CD4-positive, alpha-beta T cell (primary cell): Measurements from ENCODE around the gene SUMF1. TPM values are rescaled to one million over a fixed set of nuclear protein-coding genes. Genes with fewer than 3 reads are reported as not detected.
"Not testable (repeated sequence)": the region's sequence is repeated elsewhere in the genome, so short reads cannot be mapped to it uniquely, and the experiment has no call there.

ENCODE experiments used
- ATAC-seq: fragments of 200-7000 bp; cut with Tn5 transposase; one replicate; pipeline ENCODE4 v1.10.0; 2022; ENCODE audit warnings: mild to moderate bottlenecking; ENCODE audit not compliant: poor library complexity
- CTCF ChIA-PET: fragments of 350-600 bp; sonication (Branson Sonifier 250); formaldehyde crosslinking; loops from one replicate; lab custom pipeline; 2021; ENCODE audit warnings: antibody characterized with exemption, inconsistent platforms; lab: Charles Lee
- POLR2A ChIA-PET: fragments of 350-600 bp; sonication (Branson Sonifier 250); formaldehyde crosslinking; loops from one replicate; lab custom pipeline; 2021; ENCODE audit warnings: antibody characterized with exemption, inconsistent platforms; lab: Charles Lee
- DNase-seq, 14 experiments: peaks; one replicate each; pipeline ENCODE4 v3.0.0-alpha.2; 2013 to 2020; ENCODE audit warnings: mixed read lengths in 2 of 14
- H3K27ac ChIP-seq, 2 donors: one replicate each; pipeline versions ENCODE4 v1.5.1 to v1.7.0; 2013; ENCODE audit warnings: low read length in 2 of 2, low read depth in 1 of 2, mild to moderate bottlenecking in 1 of 2
- H3K27me3 ChIP-seq, 2 experiments: 1 replicate in 1 of 2; 2 replicates in 1 of 2; pipeline versions ENCODE4 v1.6.1 to v1.7.0; 2013; ENCODE audit warnings: low read length in 2 of 2, control low read depth in 1 of 2, mild to moderate bottlenecking in 1 of 2, moderate library complexity in 1 of 2; ENCODE audit not compliant: insufficient read depth in 2 of 2, control insufficient read depth in 1 of 2
- H3K36me3 ChIP-seq: one replicate; pipeline ENCODE4 v1.6.1; 2013; ENCODE audit warnings: low read length, control low read depth; ENCODE audit not compliant: insufficient read depth
- H3K4me1 ChIP-seq: one replicate; pipeline ENCODE4 v1.6.1; 2013; ENCODE audit warnings: low read length, control low read depth; ENCODE audit not compliant: insufficient read depth
- H3K4me3 ChIP-seq: one replicate; pipeline ENCODE4 v1.5.1; 2013; ENCODE audit warnings: mild to moderate bottlenecking, low read length, moderate library complexity
- H3K9me3 ChIP-seq, 2 experiments: 1 replicate in 1 of 2; 2 replicates in 1 of 2; pipeline versions ENCODE4 v1.6.1 to v1.7.0; 2013; ENCODE audit warnings: low read length in 2 of 2, mild to moderate bottlenecking in 2 of 2, control low read depth in 1 of 2, moderate library complexity in 1 of 2; ENCODE audit not compliant: control insufficient read depth in 1 of 2, insufficient read depth in 1 of 2
- H3K27ac Mint-ChIP-seq: one replicate; pipeline ENCODE4 v1.8.0; 2020; ENCODE audit warnings: mixed read lengths
- H3K27me3 Mint-ChIP-seq: one replicate; pipeline ENCODE4 v1.8.0; 2021; ENCODE audit warnings: mixed read lengths
- H3K36me3 Mint-ChIP-seq: one replicate; pipeline ENCODE4 v1.8.0; 2021; ENCODE audit warnings: low read depth, mixed read lengths
- H3K4me1 Mint-ChIP-seq: one replicate; pipeline ENCODE4 v1.8.0; 2021; ENCODE audit warnings: low read depth, mixed read lengths
- H3K4me3 Mint-ChIP-seq: one replicate; pipeline ENCODE4 v1.8.0; 2020; ENCODE audit warnings: mild to moderate bottlenecking, mixed read lengths
- H3K9me3 Mint-ChIP-seq: one replicate; pipeline ENCODE4 v1.8.0; 2020; ENCODE audit warnings: mixed read lengths
- intact Hi-C, 2 experiments: fragments of 100-400 bp; cut with DNase I in 1 of 2; cut with micrococcal nuclease in 1 of 2; formaldehyde crosslinking; loops; one replicate each; pipeline versions ENCODE4 v1.15.1 to v1.9.0; 2023 to 2025; cut with DNase I, micrococcal nuclease
- total RNA-seq, 174 experiments: library from RNA in 2 of 174; stranded (reverse) in 2 of 174; gene quantifications; one replicate each; pipeline ENCODE4 v1.2.3 and lab custom pipeline; 2021 to 2026
- TF ChIP-seq, protein P1 (sequence below): fragments of 200-600 bp; IDR thresholded peaks from one replicate; pipeline ENCODE4 v1.8.0; 2022; ENCODE audit warnings: antibody characterized with exemption, mild to moderate bottlenecking

SUMF1 gene
- total RNA-seq, 2 experiments from 2014 or later = 7.0 to 8.1 TPM

- POLR2A ChIA-PET = no interaction called here
- Mint-ChIP-seq H3K9me3 (peaks cover 8% of the 10 kb centered on the region), H3K36me3 (peaks cover 16% of the 10 kb centered on the region), H3K4me1 (no peaks in the 10 kb centered on the region), H3K4me3 (no peak overlapping the region), H3K27me3 (no peaks in the 10 kb centered on the region), H3K27ac (no peak overlapping the region)
- DNase-seq (no peak), ATAC-seq (no peak)
- no peaks in the 10 kb centered on the region for H3K4me1 ChIP-seq
- H3K4me3 ChIP-seq = no peak overlapping the region
- H3K9me3 ChIP-seq = peaks cover 7 to 10% of the 10 kb centered on the region in 2 experiments
- no peak overlapping the region for H3K27ac ChIP-seq
- TF ChIP-seq, protein P1, sequence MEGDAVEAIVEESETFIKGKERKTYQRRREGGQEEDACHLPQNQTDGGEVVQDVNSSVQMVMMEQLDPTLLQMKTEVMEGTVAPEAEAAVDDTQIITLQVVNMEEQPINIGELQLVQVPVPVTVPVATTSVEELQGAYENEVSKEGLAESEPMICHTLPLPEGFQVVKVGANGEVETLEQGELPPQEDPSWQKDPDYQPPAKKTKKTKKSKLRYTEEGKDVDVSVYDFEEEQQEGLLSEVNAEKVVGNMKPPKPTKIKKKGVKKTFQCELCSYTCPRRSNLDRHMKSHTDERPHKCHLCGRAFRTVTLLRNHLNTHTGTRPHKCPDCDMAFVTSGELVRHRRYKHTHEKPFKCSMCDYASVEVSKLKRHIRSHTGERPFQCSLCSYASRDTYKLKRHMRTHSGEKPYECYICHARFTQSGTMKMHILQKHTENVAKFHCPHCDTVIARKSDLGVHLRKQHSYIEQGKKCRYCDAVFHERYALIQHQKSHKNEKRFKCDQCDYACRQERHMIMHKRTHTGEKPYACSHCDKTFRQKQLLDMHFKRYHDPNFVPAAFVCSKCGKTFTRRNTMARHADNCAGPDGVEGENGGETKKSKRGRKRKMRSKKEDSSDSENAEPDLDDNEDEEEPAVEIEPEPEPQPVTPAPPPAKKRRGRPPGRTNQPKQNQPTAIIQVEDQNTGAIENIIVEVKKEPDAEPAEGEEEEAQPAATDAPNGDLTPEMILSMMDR = no peak
- no peaks in the 10 kb centered on the region for H3K27me3 ChIP-seq
- no peaks in the 10 kb centered on the region for H3K36me3 ChIP-seq
- intact Hi-C loops = no loop called here
- CTCF ChIA-PET = interaction anchor here (1.5 kb wide), 1 partner anchor 18 kb away, joined by 3 read pairs; no protein-coding TSS in a partner anchor
Observed at GRCh38 chr3:4332991-4333390, 134.1 kb downstream of the SUMF1 start.

GRCh38 chr3:4332574-4332973, 134.5 kb downstream of the SUMF1 start:
- DNase-seq (no peak), ATAC-seq (no peak)
- H3K9me3 ChIP-seq = peaks cover 7 to 10% of the 10 kb centered on the region in 2 experiments
- no peaks in the 10 kb centered on the region for H3K4me1 ChIP-seq
- ChIA-PET POLR2A (no interaction called here), CTCF (no interaction called here)
- intact Hi-C loops = no loop called here
- Mint-ChIP-seq H3K36me3 (peaks cover 16% of the 10 kb centered on the region), H3K27me3 (no peaks in the 10 kb centered on the region), H3K9me3 (peaks cover 8% of the 10 kb centered on the region), H3K4me1 (no peaks in the 10 kb centered on the region), H3K4me3 (no peak overlapping the region), H3K27ac (no peak overlapping the region)
- H3K27me3 ChIP-seq = no peaks in the 10 kb centered on the region
- no peak overlapping the region for H3K4me3 ChIP-seq
- TF ChIP-seq, protein P1 = no peak
- H3K36me3 ChIP-seq = no peaks in the 10 kb centered on the region
- no peak overlapping the region for H3K27ac ChIP-seq

DNA sequence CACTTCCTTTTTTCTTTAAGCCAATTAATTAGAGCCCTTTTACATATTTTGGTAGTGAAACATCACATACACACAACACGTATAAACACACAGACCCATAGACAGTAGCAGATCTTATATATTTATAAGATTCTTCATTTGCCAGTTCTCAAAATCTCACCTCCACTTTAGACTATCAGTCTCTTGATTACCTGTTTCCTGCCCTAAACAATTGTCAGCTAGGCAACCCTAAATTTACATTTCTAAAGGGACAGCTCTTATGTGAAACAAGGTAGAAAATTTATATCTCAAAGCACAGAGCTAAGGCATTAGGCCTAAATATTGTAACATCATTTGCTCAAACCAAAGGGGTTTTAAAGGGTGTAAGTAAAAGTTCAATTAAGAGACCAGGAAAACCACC, 135.0 kb downstream of the SUMF1 start:
- TF ChIP-seq, protein P1 = no peak
- Mint-ChIP-seq H3K4me1 (no peaks in the 10 kb centered on the region), H3K9me3 (peaks cover 8% of the 10 kb centered on the region), H3K4me3 (no peak overlapping the region), H3K27ac (no peak overlapping the region), H3K27me3 (no peaks in the 10 kb centered on the region), H3K36me3 (peaks cover 17% of the 10 kb centered on the region)
- no peak overlapping the region for H3K27ac ChIP-seq
- ChIA-PET CTCF (no interaction called here), POLR2A (no interaction called here)
- DNase-seq (no peak), ATAC-seq (no peak)
- no peaks in the 10 kb centered on the region for H3K27me3 ChIP-seq
- peaks cover 7 to 12% of the 10 kb centered on the region in 2 experiments for H3K9me3 ChIP-seq
- no peak overlapping the region for H3K4me3 ChIP-seq
- H3K36me3 ChIP-seq = no peaks in the 10 kb centered on the region
- intact Hi-C loops = no loop called here
- no peaks in the 10 kb centered on the region for H3K4me1 ChIP-seq

- H3K4me3 ChIP-seq, H3K27me3 ChIP-seq, H3K27ac Mint-ChIP-seq, POLR2A ChIA-PET, H3K9me3 Mint-ChIP-seq, H3K27me3 Mint-ChIP-seq, H3K4me1 ChIP-seq, H3K4me1 Mint-ChIP-seq, H3K36me3 ChIP-seq, DNase-seq, intact Hi-C loops, H3K4me3 Mint-ChIP-seq, H3K27ac ChIP-seq, CTCF ChIA-PET, ATAC-seq: not testable (repeated sequence)
- H3K9me3 ChIP-seq = peaks cover 7 to 13% of the 10 kb centered on the region in 2 experiments
- peaks cover 21% of the 10 kb centered on the region for H3K36me3 Mint-ChIP-seq
Observed at GRCh38 chr3:4329806-4330205, 137.3 kb downstream of the SUMF1 start.
